Measurements from ENCODE around the gene TMPRSS12.
A peak's percentile ranks its signal among the peaks of the same experiment; 100 is the strongest.
"Not testable (repeated sequence)": the region's sequence is repeated elsewhere in the genome, so short reads cannot be mapped to it uniquely, and the experiment has no call there.

Gene TMPRSS12, protein sequence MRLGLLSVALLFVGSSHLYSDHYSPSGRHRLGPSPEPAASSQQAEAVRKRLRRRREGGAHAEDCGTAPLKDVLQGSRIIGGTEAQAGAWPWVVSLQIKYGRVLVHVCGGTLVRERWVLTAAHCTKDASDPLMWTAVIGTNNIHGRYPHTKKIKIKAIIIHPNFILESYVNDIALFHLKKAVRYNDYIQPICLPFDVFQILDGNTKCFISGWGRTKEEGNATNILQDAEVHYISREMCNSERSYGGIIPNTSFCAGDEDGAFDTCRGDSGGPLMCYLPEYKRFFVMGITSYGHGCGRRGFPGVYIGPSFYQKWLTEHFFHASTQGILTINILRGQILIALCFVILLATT

DNA sequence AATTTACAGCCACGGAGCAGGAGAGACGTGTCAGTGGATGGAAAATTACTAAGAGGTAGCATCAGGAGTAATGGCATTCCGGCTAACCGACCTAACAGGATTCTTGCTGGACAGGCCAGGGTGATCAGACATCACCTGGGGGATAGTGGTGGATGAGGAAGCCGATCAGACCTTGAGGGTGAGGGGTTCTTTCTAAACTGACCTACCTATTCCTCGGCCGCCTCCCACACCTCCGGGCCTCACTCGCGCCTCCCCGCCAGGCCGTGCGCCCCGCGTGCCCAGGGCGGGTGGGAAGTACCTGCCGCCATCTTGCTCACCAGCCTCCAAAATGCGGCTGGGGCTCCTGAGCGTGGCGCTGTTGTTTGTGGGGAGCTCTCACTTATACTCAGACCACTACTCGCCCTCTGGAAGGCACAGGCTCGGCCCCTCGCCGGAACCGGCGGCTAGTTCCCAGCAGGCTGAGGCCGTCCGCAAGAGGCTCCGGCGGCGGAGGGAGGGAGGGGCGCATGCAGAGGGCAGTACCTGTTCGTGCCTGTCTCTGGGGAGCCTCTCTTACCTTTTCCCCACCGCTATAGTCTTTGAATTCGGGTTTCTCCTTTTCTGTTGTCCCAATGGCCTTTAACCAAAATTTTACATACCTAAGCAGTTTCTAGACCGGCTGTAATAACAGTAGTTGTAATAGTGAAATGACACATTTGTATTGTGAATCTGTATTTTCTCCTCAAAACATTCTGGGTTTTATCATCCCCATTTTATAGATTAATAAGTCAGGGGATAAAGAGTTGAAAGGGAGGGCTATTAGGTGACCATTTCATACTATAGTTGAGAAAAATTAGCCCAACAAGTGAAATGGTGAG is at the start of gene TMPRSS12:
TSS of gene TMPRSS12 (plus strand) at position 290 of the 857 bp plus-strand sequence. CDS start at position 329, 39 bp downstream.
- DNase-seq (ENCODE audit: low read depth): peak; percentile 34

DNA sequence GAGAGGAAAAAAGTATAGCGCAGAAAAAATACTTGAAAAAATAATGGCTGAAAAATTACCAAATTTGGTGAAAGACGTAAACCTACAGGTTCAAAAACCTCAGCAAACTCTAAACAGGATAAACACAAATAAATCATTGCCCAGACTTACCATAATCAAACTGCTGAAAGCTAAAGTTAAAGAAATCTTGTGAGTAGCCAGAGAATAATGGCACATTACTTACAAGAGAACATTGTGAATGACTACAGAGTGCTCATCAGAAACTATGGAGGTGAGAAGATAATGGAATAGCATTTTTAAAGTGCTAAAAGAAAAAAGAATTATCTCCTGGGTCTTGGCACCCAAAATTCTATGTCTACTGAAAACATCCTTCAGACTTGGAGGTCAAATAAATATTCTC is 42.8 kb upstream of the TMPRSS12 start:
- peak; percentile 35 for DNase-seq (ENCODE audit: low read depth)

DNA sequence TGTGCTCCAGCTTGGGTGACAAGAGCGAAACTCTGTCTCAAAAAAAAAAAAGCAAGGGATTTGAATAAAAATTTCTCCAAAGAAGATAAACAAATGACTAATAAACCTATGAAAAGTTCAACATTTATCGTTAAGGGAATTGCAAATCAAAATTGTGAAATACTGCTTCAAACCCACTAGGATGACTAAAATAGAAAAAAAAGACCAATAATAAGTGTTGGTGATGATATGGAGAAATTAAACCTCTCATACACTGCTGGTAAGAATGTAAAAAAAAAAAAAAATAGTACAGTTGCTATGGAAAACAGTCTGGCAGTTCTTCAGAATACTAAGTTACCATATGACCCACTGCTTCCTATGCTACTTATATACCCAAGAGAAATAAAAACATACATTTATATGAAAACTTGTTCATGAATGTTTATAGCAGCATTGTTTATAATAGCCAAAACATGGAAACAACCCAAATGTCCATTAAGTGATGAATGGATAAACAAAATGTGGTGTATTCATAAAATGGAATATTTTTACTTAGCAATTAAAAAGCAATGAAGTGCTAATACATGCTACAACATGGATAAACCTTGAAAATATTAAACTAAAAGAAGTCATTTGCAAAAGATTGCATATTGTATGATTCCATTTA is 39.4 kb upstream of the TMPRSS12 start:
- DNase-seq (ENCODE audit: low read depth): no peak

DNA sequence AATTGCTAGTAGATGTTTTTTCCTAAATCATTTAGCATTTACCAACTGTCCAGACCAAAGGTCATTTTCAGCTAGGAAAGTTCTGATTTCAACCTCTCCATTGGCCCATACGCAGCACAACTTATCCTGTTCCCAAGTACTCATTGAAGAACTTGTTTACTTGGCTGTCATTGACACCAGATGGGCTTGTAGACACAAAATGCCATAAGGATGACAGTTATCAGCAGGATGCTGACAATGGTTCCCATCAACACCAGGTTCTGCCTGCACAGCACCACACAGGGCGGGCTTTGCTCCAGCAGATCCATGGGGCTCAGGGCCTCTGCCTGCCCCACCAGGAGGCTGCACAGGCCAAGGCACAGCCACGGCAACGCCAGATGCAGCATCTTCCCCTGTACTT is 36.5 kb upstream of the TMPRSS12 start:
- no peak for DNase-seq (ENCODE audit: low read depth)

DNA sequence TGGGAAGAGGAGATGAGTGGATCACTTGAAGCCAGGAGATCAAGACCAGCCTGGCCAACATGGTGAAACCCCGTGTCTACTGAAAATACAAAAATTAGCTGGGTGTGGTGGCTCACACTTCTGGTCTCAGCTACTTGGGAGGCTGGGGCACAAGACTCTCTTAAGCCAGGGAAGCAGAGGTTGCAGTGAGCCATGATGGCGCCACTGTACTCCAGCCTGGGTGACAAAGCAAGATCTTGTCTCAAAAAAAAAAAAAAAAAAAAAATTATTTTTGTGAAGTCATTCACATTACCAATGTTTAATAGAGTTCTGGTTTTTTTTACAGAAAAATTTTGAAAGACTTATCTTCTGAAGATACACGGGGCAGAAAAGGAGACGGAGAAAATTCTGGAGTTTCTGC is 33.6 kb upstream of the TMPRSS12 start:
- DNase-seq (ENCODE audit: low read depth): not testable (repeated sequence)

DNA sequence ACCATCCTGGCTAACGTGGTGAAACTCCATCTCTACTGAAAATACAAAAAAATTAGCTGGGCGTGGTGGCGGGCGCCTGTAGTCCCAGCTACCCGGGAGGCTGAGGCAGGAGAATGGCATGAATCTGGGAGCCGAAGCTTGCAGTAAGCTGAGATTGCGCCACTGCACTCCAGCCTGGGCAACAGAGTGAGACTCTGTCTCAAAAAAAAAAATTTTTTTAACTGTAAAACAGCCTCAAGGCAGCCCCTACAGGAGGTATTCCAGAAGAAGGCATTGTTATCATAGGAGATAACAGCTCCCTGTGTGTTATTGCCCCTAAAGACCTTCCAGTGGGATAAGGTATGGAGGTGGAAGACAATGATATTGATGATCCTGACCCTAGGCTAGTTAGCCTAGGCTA is 27.8 kb upstream of the TMPRSS12 start:
- DNase-seq (ENCODE audit: low read depth): not testable (repeated sequence)

DNA sequence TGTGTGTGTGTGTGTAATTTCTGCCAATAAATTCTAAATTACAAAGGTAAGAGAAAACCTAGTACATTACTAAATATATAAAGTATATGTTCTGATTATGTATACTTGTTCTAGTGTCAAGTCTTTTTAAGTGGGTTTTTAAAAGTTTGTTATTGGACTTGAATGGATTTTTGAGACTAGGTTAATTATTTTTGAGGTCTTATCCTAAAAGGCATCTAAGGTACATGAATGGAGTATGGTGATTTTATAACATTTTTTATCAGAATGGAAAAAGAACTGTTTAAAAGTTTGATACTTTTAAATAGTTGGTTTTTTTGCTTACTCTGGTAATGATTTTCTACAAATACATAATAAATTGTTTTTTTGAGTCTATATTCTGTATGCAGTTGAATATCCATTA is 22.5 kb upstream of the TMPRSS12 start:
- DNase-seq (ENCODE audit: low read depth): no peak

DNA sequence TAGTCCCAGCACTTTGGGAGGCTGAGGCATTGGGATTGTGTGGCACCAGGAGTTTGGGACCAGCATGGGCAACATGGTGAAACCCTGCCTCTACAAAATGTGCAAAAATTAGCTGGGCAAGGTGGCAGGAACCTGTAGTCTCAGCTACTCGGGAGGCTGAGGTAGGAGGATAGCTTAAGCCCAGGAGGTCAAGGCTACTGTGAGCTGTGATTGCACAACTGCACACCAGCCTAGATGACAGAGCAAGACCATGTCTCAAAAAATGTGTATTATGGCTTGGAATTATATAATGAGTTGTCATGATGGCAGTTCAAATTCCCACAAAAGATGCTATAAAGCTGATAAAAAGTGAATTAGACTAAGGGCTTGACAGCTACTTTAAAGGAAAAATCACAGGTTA is 20.6 kb upstream of the TMPRSS12 start:
- peak; percentile 13 for DNase-seq (ENCODE audit: low read depth)

DNA sequence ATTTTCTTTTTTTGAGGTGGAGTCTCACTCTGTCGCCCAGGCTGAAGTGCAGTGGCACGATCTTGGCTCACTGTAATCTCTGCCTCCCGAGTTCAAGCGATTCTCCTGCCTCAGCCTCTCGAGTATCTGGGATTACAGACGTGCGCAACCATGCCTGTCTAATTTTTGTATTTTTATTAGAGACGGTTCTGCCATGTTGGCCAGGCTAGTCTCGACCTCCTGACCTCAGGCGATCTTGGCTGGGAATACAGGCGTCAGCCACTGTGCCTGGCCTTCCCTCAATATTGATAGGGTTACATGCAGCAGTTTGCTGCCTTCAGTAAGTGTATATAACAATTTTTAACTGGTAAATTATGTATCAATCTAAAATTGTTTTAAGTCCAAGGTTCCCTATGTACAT is 19.0 kb upstream of the TMPRSS12 start:
- not testable (repeated sequence) for DNase-seq (ENCODE audit: low read depth)

DNA sequence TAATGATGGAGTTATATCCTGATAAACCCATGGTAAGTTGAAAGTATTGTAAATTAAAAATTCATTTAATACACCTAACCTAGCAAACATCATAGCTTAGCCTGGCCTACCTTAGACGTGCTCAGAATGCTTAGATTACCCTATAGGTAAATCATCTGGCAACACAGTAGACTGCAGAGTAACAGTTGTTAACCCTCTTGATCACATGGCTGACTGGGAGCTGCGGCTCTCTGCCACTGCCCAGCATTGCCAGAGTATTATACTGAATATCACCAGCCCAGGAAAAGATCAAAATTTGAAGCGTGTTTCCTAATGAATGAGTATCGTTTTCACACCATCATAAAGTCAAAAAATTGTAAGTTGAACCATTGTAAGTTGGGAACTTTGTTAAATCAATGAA is 17.8 kb upstream of the TMPRSS12 start:
- no peak for DNase-seq (ENCODE audit: low read depth)

DNA sequence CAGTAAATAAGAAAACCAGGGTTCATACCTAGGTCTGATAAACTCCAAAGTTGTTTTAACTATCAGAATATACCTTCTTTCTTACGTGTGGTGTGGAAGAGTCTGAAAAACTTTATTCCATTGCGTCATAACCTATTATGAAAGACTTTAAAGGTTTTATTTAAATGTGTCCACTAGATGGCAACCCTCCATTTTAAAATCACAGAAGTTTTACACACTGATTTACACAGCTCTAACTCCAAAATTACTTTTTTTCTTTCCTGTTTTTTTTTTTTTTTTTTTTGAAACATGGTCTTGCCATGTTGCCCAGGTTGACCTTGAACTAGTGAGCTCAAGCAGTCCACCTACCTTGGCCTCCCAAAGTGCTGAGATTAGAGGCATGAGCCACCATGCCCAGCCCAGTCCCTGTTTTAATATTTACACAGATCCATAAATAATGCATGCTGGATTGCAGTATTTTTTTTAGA is 17.3 kb upstream of the TMPRSS12 start:
- peak; percentile 77 for DNase-seq (ENCODE audit: low read depth)

DNA sequence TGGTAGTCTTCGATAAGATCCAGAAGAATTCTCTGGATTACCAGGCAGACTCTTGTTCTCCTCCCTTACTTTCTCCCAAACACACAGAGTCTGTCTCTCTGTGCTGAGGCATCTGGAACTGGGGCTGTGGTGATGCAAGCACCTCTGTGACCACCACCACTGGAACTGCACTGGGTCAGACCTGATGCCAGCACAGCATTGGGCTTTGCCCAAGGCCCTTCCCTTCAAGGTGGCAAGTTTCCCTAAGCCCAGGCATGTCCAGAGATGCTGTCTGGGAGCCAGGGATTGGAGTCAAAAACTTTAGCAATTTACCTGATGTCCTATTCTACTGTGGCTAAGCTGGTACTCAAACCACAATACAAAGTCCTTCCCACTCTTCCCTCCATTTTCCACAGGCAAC is 14.6 kb upstream of the TMPRSS12 start:
- DNase-seq (ENCODE audit: low read depth): no peak

DNA sequence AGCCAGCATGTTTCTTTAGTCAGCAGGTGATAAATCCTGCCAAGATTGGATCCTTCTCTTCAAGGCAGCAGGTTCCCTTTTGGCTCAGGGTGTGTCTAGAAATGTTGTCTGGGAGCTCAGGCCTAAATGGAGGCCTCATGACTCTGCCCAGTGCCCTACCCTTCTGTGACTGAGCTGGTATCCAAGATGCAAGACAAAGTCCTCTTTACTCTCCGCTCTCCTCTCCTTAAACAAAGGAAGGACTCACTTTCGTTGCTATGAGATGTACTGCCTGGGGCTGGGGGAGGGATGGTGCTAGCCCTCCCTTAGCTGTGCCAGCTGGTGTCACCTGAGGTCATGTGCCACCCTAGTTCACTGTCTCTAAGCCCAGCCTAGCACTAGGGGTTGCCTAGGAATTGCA is 13.8 kb upstream of the TMPRSS12 start:
- no peak for DNase-seq (ENCODE audit: low read depth)

DNA sequence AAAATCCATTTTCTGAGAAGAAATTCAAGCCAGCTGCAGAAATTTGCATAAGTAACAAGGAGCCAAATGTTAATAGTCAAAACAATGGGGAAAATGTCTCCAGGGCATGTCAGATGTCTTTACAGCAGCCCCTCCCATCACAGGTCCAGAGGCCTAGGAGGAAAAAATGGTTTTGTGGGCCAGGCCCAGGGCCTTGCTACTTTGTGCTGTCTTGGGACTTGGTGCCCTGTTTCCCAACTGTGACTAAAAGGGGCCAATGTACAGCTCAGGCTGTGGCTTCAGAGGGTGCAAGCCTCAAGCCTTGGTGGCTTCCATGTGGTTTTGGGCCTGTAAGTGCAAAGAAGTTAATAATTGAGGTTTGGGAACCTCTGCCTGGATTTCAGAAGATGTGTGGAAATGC is 8.9 kb upstream of the TMPRSS12 start:
- DNase-seq (ENCODE audit: low read depth): not testable (repeated sequence)

DNA sequence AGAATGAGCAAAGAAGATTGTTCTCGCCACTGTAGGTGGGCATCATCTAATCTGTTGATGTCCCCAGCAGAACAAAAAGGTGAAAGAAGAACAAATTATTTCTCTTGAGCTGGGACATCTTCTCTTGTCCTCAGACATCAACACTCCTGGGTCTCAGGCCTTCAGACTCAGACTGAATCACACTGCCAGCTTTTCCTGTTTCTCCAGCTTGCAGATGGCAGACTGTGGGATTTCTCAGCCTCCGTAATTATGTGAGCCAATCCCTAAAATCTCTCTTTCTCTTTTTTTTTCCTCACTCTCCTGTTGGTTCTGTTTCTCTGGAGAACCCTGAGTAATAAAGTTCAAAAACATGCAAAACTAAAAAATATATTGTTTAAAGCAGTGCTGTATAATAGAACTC is 3.7 kb upstream of the TMPRSS12 start:
- no peak for DNase-seq (ENCODE audit: low read depth)

DNA sequence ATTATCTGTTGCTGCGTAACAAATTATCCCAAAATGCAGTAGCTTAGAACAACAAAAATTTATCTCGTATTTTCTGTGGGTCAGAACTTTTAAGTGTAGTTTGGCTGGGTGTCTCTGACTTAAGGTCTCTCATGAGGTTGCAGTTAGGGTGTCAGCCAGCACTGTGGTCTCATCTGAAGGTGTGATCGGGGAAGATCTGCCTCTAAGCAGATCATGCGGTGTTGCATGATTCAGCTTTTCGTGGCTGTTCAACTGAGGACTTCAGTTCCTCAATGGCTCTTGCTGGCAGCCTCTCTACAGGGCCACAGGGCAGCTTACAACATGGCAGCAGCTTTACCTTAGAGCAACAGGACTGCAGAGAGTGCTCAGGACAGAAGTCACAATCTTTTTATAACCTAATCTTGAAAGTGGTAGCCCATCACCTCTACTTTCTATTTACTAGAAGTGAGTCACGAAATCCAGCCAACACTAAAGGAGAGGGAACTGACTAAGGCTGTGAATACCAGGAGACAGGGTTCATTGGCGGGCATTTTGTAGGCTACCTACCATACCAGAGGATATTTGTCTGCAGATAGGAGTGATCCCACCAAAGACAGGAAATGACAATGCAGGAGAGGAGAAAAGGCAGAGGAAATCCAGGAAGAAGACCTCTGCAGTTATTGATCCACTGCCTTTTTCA is 1.8 kb upstream of the TMPRSS12 start:
- DNase-seq (ENCODE audit: low read depth): no peak

DNA sequence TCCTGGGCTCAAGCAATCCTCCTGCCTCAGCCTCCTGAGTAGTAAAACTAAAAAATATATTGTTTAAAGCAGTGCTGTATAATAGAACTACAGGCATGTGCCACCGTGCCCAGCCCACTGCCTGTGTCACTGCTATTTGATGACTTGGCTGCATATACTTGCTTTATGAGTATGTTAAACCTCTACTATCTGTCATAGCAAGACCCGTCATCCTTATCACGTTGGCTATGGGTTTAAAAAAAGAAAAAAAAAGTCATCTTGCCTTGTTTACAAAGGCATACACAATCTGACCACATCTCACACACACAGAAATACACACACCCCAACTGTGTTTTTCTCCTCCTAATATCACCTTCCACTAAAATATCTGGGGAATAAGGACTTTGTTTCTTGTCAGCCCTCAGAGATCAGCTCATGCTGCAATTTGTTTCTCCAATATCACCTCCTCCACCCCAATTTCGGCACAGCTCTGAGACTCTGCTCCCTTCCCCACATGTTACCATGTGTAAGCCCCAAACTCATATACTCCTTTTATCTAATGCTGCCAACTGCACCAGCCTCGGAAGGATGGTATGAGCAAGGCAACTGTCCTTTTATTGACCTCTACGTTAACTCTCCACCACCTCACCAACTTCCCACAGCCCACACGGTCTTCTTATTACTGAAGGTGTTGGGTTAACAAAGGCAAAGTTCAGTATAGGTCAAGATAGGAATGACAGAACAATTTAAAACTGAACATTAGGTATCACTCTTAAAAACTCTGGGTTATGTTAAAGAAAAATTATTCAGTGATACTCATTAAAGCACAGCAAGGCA is 802 bp upstream of the TMPRSS12 start:
- DNase-seq (ENCODE audit: low read depth): no peak

DNA sequence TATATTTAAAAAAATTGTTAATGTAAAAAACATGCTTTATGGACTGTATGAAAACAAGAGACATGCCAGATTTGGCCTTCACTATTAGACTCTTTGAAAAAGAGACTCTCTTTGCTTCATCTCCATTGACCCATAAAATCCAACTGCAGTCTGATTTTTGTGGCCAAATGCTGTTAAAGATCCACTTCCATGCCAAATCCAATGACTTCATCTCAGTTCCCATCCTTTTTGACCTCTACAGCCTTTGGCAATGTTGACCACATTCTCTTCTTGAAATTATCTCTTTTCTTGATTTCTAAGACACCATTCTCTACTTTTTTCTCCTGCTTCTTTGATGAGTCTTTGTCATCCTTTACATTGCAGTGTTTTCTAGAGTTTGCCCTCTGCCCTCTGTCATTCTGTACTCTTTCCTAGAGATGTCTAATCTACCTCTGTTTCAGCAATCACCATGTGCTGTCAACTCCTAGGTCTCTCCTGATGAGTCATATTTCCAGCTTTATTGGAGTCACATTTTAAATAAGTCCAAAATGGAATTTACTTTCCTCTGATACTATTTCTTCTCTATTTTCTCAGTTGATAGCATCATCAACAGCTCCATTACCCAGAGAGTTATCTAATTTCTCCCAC is 2.4 kb downstream of the TMPRSS12 start:
- DNase-seq (ENCODE audit: low read depth): peak; percentile 19

DNA sequence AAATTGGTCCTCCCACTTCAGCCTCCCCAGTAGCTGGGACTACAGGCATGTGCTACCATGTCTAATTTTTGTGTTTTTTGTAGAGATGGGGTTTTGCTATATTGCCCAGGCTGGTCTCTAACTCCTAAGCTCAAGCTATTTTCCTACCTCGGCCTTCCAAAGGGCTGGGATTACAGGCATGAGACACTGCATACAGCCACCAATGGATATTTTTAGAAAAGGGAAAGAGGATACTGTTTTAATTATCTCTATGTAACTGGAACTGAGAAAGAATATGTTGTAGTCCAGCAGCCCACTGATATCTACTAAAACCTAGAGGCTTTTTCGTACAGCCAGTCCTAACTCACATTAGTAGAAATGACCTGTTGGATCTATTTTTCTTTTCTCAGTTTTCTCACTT is 6.2 kb downstream of the TMPRSS12 start:
- DNase-seq (ENCODE audit: low read depth): no peak

DNA sequence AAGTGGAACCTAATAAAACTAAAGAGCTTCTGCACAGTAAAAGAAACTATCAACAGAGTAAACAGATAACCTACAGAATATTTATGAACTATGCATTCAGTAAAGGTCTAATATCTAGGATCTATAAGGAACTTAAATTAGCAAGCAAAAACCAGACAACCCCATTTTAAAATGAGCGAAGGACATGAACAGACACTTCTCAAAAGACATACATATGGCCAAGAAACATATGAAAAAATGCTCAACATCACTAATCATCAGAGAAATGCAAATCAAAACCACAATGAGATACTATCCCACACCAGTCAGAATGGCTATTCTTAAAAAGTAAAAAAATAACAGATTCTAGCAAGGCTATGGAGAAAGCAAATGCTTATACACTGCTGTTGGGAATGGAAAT is 12.5 kb downstream of the TMPRSS12 start:
- not testable (repeated sequence) for DNase-seq (ENCODE audit: low read depth)

DNA sequence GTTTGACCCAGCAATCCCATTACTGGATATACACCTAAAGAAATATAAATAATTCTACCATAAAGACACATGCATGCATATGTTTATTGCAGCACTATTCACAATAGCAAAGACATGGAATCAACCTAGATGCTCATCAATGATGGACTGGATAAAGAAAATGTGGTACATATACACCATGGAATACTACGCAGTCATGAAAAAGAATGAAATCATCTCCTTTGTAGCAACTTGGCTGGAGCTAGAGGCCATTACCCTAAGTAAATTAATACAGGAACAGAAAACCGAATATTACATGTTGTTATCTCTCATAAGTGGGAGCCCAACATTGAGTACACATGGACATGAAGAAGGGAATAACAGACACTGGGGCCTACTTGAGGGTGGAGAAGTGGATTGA is 13.0 kb downstream of the TMPRSS12 start:
- DNase-seq (ENCODE audit: low read depth): not testable (repeated sequence)
